ENCODE measurements around the gene BRINP2.
"Not testable (repeated sequence)": the region's sequence is repeated elsewhere in the genome, so short reads cannot be mapped to it uniquely, and the experiment has no call there.

Gene BRINP2

GRCh38 chr1:177278626-177279390 lies 108.0 kb downstream of the BRINP2 start:
- no peak for DNase-seq

- no peak for DNase-seq
Observed at GRCh38 chr1:177281901-177282300, 111.1 kb downstream of the BRINP2 start.

GRCh38 chr1:177282976-177283375 lies 112.2 kb downstream of the BRINP2 start:
- no peak for DNase-seq

- DNase-seq = no peak
Observed at GRCh38 chr1:177283380-177283779, 112.6 kb downstream of the BRINP2 start.

- DNase-seq = no peak
Observed at GRCh38 chr1:177286396-177286795, 115.6 kb downstream of the BRINP2 start.

GRCh38 chr1:177287270-177287669 lies 116.5 kb downstream of the BRINP2 start:
- DNase-seq = no peak

GRCh38 chr1:177287994-177288393 lies 117.2 kb downstream of the BRINP2 start:
- no peak for DNase-seq

GRCh38 chr1:177289532-177289931 lies 118.8 kb downstream of the BRINP2 start:
- no peak for DNase-seq

GRCh38 chr1:177300431-177300830 lies 129.7 kb downstream of the BRINP2 start:
- DNase-seq = no peak

- DNase-seq = no peak
Observed at GRCh38 chr1:177301425-177302124, 130.8 kb downstream of the BRINP2 start.

GRCh38 chr1:177302357-177303044 lies 131.7 kb downstream of the BRINP2 start:
- no peak for DNase-seq

GRCh38 chr1:177305040-177306018 lies 134.6 kb downstream of the BRINP2 start:
- DNase-seq = no peak

- DNase-seq = no peak
Observed at GRCh38 chr1:177306019-177306415, 135.3 kb downstream of the BRINP2 start.

GRCh38 chr1:177306981-177307380 lies 136.2 kb downstream of the BRINP2 start:
- DNase-seq = no peak

- DNase-seq = no peak
Observed at GRCh38 chr1:177307771-177308170, 137.0 kb downstream of the BRINP2 start.

GRCh38 chr1:177309880-177310279 lies 139.1 kb downstream of the BRINP2 start:
- no peak for DNase-seq

GRCh38 chr1:177310326-177310725 lies 139.6 kb downstream of the BRINP2 start:
- DNase-seq = no peak

GRCh38 chr1:177311111-177311510 lies 140.4 kb downstream of the BRINP2 start:
- DNase-seq = no peak

- no peak for DNase-seq
Observed at GRCh38 chr1:177311586-177311985, 140.8 kb downstream of the BRINP2 start.

GRCh38 chr1:177315261-177315660 lies 144.5 kb downstream of the BRINP2 start:
- no peak for DNase-seq

- no peak for DNase-seq
Observed at GRCh38 chr1:177315761-177316160, 145.0 kb downstream of the BRINP2 start.

GRCh38 chr1:177321434-177321833 lies 150.7 kb downstream of the BRINP2 start:
- DNase-seq = not testable (repeated sequence)

- DNase-seq = no peak
Observed at GRCh38 chr1:177328251-177328650, 157.5 kb downstream of the BRINP2 start.

Data from stimulated activated naive CD4-positive, alpha-beta T cell (primary cell).